Measurements from ENCODE around the gene LGI4. TPM values are rescaled to one million over a fixed set of nuclear protein-coding genes. Genes with fewer than 3 reads are reported as not detected.

Gene LGI4
- polyA plus RNA-seq, 3 donors: 2.0 to 2.5 (median 2.4) TPM

DNA sequence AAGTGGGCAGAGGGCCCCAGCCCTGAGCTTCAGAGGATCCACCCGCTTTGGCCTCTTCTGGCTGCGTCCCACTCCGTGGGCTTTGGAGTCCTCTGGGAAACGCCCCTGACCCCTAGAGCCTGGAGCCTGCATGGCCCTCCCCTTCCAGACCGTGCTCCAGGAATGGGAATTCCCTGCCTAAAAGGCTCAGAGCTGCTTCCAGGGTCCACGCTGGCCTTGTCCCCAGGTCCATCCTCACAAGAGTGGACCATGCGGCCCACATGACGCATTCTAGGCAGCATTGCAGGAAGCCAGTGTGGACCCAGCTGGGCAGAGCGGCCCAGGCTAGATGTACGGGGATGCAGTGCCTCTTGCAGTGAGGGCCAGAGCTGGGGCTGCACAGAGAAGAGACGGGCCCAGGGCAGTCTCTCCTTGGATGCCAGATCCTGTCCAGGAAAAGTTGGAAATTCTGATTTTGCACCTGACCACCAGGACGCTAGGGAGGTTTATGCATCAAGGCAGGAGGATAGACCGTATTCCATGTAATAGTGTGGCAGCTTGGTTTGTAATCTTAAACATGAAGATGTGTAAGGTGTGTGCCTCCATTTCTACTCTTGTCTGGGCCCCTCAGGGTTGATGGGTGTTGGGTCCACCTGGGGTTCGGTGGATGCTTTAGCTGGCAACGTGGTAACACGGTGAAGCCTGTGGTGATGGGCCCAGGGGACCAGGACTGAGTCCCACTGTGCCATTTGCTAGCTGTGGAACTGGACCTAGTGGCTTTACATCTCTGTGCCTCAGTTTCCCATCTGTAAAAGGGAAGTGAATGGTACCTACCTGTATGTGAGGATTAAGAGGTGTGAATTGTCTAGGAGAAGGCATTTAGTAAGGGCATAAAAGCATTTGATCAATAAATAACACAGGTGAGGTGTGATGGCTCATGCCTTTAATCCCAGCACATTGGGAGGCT is 34.0 kb downstream of the LGI4 start:
- DNase-seq (ENCODE audit: extremely low read depth in 1 of 11, low read depth in 9 of 11, low spot score in 4 of 11): no peak

- DNase-seq (ENCODE audit: extremely low read depth in 1 of 11, low read depth in 9 of 11, low spot score in 4 of 11): no peak
Measured at GRCh38 chr19:35099897-35100275, 35.0 kb downstream of the LGI4 start.

DNA sequence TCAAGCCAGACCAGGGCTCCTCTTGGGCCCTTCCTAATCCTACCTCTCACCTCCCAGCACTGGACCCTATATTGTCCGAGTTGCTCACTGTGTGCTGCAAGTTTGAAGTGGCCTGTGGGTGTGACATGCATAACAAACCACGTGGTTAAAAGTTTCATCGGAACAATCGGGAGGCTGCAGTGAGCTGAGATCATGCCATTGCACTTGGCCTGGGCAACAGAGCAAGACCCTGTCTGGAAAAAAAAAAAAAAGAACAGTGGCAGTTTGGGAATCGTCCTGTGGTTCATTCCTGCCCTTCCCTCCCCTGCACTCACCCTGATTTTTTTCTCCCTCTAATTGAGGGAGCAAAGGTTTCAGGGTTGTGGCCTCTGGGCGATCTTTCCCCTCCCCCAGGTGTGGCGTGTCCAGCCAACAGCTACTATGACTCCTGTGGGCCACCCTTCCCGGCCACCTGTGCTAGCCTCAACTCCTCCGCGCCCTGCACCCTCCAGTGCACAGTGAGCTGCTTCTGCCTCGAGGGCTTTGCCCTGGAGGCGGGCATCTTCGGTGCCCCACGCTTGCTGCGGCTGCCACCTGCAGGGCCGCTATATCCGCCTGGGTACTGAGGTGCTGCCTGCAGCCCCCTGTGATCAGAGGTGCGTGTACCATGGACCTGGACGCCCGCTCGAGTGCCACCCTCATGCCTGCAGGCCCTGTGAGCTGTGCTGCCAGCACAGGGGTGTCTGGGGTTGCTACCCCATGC is 35.5 kb downstream of the LGI4 start:
- DNase-seq (ENCODE audit: extremely low read depth in 1 of 11, low read depth in 9 of 11, low spot score in 4 of 11): no peak

DNA sequence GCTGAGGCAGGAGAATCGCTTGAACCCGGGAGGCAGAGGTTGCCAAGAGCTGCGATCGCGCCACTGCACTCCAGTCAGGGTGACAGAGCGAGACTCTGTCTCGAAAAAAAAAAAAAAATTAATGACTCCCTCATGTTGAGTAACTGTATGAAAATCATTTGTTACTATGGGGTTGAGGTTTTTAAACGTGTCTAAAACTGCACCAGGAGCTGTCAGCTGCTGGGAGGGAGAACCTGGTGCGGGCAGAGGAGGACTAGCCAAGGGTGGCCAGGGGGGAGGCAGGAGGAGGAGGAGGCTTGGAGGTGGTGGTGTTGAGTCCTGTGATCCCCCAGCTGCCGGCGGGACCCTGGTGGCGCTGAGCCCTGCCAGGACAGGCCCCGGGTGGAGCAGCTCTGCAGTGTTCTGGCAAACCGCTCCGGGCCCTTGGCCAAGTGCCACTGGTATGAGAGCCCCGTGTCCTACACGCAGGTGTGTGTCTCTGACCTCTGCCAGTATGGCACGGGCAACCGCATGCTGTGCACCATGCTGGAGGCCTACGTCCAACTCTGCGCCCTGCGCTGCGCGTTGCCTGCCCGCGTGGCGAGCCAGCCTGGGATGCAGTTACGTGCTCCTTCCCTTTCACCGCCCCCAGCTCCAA is 36.3 kb downstream of the LGI4 start:
- no peak for DNase-seq (ENCODE audit: extremely low read depth in 1 of 11, low read depth in 9 of 11, low spot score in 4 of 11)

DNA sequence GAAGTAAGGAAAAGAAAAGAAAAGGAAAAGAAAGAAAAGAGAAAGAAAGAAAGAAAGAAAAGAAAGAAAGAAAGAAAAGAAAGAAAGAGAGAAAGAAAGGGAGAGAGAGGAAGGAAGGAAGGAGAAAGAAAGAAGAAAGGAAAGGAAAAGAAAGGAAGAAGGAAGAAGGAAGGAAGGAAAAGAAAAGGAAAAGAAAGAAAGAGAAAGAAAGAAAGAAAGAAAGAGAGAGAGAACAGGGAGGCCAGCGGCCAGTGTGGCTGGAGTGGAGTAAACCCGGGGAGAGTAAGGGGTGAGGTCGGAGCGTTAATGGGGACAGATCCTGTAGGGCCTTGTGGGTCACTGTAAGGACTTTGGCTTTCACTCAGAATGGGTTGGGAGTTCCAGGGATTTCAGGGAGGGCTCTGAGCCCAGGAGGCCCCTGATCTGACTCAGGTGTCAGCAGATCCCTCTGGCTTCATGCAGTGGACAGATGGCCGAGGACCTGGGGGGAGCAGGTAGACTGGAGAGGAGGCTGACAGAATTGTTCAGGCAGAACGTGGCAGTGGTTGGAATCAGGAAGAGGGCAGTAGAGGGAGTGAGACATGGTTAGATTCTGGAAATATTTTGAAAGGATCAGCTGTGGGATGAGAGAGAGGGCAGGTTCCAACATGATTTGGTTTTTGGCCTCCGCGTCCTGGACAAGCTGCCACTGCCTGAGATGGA is 39.0 kb downstream of the LGI4 start:
- no peak for DNase-seq (ENCODE audit: extremely low read depth in 1 of 11, low read depth in 9 of 11, low spot score in 4 of 11)

DNA sequence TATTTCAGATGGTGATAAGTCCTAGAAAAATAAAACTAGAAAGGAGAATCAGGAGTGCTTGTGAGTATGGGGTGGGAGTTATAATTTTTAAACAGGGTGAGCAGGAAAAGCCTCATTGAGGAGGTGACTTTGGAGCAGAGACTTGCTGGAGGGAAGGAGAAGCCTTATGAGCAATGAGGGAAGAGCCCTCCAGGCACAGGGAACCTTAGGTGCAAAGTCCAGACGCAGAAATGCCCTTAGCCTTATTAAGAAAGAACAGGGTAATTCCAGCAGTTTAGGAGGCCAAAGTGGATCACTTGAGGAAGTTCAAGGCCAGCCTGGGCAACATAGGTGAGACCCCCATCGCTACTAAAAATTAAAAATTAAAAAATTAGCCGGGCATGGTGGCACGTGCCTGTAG is 40.2 kb downstream of the LGI4 start:
- no peak for DNase-seq (ENCODE audit: extremely low read depth in 1 of 11, low read depth in 9 of 11, low spot score in 4 of 11)

- no peak for DNase-seq (ENCODE audit: extremely low read depth in 1 of 11, low read depth in 9 of 11, low spot score in 4 of 11)
Measured at GRCh38 chr19:35093941-35094647, 40.8 kb downstream of the LGI4 start.

DNA sequence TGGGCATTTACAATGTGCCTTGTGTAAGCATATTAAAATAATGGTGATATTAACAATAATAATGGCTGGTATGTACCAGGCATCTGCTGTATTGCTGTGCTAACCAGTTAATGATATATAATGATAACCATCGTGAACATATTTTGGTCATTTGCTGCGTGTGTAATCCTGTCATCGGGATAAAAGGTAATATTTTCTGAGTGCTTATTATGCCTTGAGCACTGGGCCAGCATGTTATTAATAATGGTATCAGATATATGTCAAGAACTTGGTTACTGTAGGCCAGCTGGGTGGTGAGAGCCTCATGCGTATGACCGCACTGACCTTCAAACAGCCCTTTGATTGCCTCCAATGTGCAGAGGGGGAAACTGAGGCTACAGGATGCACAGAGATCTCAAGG is 41.4 kb downstream of the LGI4 start:
- DNase-seq (ENCODE audit: extremely low read depth in 1 of 11, low read depth in 9 of 11, low spot score in 4 of 11): no peak

GRCh38 chr19:35090506-35091214 is 44.2 kb downstream of the LGI4 start:
- peak in 8 of 11 donors; percentile 62 to 76 (median 68) for DNase-seq (ENCODE audit: extremely low read depth in 1 of 11, low read depth in 9 of 11, low spot score in 4 of 11)

DNA sequence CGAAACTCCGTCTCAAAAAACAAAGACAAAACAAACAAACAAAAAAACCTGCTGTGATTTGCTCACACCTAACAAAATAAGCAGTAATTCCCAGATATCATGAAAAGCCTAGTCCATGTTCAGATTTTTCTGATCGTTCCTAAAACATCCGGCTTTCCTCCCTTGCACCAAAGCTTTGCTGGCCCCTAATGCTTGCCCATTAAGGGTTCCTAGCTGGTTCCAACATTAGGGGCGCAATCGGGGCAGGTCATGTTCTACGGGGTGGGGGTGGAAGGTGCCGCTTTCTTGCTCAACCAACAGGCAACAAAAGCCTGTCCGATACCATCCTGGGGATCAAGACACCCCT is 44.7 kb downstream of the LGI4 start:
- DNase-seq (ENCODE audit: extremely low read depth in 1 of 11, low read depth in 9 of 11, low spot score in 4 of 11): no peak

DNA sequence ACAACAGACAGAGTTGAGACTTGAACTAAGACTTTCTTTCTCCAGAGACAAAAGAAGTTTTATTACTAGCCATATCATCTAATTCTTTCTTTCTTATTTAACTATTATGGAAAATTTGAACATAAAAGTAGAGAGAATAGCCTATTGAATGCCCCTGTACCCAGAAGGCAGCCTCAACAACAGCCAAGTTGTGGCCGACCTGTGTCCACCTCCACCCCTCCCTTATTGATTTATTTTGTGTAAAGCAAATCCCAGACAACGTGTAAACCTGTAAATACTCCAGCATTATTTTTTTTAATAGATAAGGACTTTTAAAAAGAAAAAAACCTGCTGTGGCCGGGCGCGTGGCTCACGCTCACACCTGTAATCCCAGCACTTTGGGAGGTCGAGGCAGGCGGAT is 45.3 kb downstream of the LGI4 start:
- no peak for DNase-seq (ENCODE audit: extremely low read depth in 1 of 11, low read depth in 9 of 11, low spot score in 4 of 11)

GRCh38 chr19:35088131-35088913 is 46.5 kb downstream of the LGI4 start:
- DNase-seq (ENCODE audit: extremely low read depth in 1 of 11, low read depth in 9 of 11, low spot score in 4 of 11): no peak

GRCh38 chr19:35087393-35087792 is 47.5 kb downstream of the LGI4 start:
- DNase-seq (ENCODE audit: extremely low read depth in 1 of 11, low read depth in 9 of 11, low spot score in 4 of 11): no peak

DNA sequence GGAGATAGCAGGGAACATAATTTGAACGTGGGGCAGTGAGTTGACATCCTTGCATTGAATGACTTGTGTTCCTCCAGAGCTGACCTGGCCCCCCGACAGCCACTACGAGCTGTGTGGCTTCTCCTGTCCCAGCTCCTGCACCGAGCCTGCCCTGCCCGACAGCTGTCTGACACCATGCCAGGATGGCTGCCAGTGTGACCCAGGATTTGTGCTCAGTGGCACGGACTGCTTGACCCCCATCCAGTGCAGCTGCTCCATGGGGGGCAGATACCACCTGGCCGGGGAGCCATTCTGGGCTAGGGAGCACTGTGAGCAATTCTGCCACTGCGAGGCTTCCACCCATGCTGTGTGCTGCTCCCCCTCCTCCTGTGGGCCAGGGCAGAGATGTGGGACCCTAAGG is 48.4 kb downstream of the LGI4 start:
- DNase-seq (ENCODE audit: extremely low read depth in 1 of 11, low read depth in 9 of 11, low spot score in 4 of 11): no peak

- no peak for DNase-seq (ENCODE audit: extremely low read depth in 1 of 11, low read depth in 9 of 11, low spot score in 4 of 11)
Measured at GRCh38 chr19:35085947-35086346, 48.9 kb downstream of the LGI4 start.

DNA sequence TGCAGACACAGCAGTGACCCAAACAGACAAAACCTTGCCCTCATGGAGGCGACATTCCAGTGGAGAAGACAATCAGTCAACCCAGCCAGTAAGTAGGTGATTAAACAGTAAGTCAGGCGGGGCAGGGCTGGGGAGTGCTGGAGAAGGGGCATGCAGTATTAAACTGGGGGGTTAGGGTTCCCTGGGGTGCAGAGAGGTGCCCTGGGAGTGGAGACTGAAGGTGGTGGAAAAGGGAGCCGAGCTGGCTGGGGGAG is 50.4 kb downstream of the LGI4 start:
- no peak for DNase-seq (ENCODE audit: extremely low read depth in 1 of 11, low read depth in 9 of 11, low spot score in 4 of 11)

GRCh38 chr19:35083691-35084508 is 51.0 kb downstream of the LGI4 start:
- no peak for DNase-seq (ENCODE audit: extremely low read depth in 1 of 11, low read depth in 9 of 11, low spot score in 4 of 11)
